ENCODE measurements around the gene INTS7.

The INTS7 gene

GRCh38 chr1:211895126-211895759 lies 140.1 kb downstream of the INTS7 start:
- no peaks in the 10 kb centered on the region for H3K4me1 ChIP-seq (ENCODE audit: control insufficient read depth, insufficient read depth, low read length, poor library complexity, severe bottlenecking)
- no peak overlapping the region for H3K4me3 ChIP-seq (ENCODE audit: insufficient read depth, low read depth, low read length, poor library complexity, severe bottlenecking)
- H3K9me3 ChIP-seq (ENCODE audit: control insufficient read depth, low read length), result no peaks in the 10 kb centered on the region
- no peak for DNase-seq
- no peaks in the 10 kb centered on the region for H3K27me3 ChIP-seq (replicated peaks; ENCODE audit: control insufficient read depth, insufficient read depth, low read length, poor library complexity, severe bottlenecking)
- no peaks in the 10 kb centered on the region for H3K36me3 ChIP-seq (ENCODE audit: control insufficient read depth, insufficient read depth, low read length)
- H3K27ac ChIP-seq (ENCODE audit: insufficient read depth, low read length, poor library complexity, severe bottlenecking), result no peak overlapping the region

- Histone ChIP-seq H3K9me3 (ENCODE audit: control insufficient read depth, low read length) (no peaks in the 10 kb centered on the region), H3K27me3 (replicated peaks; ENCODE audit: control insufficient read depth, insufficient read depth, low read length, poor library complexity, severe bottlenecking) (no peaks in the 10 kb centered on the region), H3K4me1 (ENCODE audit: control insufficient read depth, insufficient read depth, low read length, poor library complexity, severe bottlenecking) (no peaks in the 10 kb centered on the region), H3K27ac (ENCODE audit: insufficient read depth, low read length, poor library complexity, severe bottlenecking) (no peak overlapping the region), H3K36me3 (ENCODE audit: control insufficient read depth, insufficient read depth, low read length) (no peaks in the 10 kb centered on the region), H3K4me3 (ENCODE audit: insufficient read depth, low read depth, low read length, poor library complexity, severe bottlenecking) (no peak overlapping the region)
- DNase-seq, result no peak
Observed at GRCh38 chr1:211894312-211894711, 141.0 kb downstream of the INTS7 start.

DNA sequence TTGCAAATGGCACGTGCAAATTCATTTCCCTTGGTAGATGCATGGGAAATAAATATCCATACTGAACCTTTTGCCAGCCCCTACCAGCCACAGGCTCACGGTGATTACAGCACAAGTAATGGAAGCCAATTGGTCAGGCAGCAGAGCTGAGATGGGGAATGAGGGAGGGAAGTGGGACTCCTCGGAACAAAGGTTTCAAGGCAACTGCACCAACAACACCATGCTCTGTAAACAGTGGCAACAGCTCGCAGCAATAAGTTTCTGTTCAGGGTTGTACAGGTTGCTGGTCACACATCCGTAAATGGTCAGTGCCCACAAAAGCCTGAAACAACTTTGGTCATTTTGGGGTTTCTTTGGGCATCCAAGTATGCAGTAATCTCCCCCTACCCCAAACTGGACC lies 142.1 kb downstream of the INTS7 start:
- Histone ChIP-seq H3K27me3 (replicated peaks; ENCODE audit: control insufficient read depth, insufficient read depth, low read length, poor library complexity, severe bottlenecking) (no peaks in the 10 kb centered on the region), H3K4me3 (ENCODE audit: insufficient read depth, low read depth, low read length, poor library complexity, severe bottlenecking) (no peak overlapping the region), H3K27ac (ENCODE audit: insufficient read depth, low read length, poor library complexity, severe bottlenecking) (no peak overlapping the region), H3K4me1 (ENCODE audit: control insufficient read depth, insufficient read depth, low read length, poor library complexity, severe bottlenecking) (no peaks in the 10 kb centered on the region), H3K36me3 (ENCODE audit: control insufficient read depth, insufficient read depth, low read length) (no peaks in the 10 kb centered on the region), H3K9me3 (ENCODE audit: control insufficient read depth, low read length) (no peaks in the 10 kb centered on the region)
- DNase-seq, result no peak

DNA sequence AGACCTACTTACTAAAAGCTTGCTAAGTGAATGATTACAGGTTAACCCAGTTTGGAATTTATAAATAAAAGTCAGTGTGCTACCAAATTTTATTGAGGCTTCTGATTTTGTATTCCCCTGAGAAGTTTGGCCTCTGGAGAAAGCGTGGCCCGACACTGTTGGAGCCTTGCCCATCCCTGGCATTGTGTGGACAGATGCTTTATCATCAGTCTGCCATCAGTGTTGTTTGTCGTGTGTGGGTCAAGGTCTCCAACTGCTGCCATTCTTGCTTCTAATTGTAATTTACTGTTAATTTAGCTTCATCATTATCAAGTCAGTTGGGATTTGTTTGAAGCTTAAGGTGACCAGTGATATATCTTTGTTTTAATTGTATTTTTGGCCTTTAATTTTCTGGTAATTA lies 142.8 kb downstream of the INTS7 start:
- H3K4me1 ChIP-seq (ENCODE audit: control insufficient read depth, insufficient read depth, low read length, poor library complexity, severe bottlenecking), result no peaks in the 10 kb centered on the region
- no peak overlapping the region for H3K4me3 ChIP-seq (ENCODE audit: insufficient read depth, low read depth, low read length, poor library complexity, severe bottlenecking)
- DNase-seq, result no peak

GRCh38 chr1:211891708-211892107 lies 143.6 kb downstream of the INTS7 start:
- Histone ChIP-seq H3K4me1 (ENCODE audit: control insufficient read depth, insufficient read depth, low read length, poor library complexity, severe bottlenecking) (no peaks in the 10 kb centered on the region), H3K36me3 (ENCODE audit: control insufficient read depth, insufficient read depth, low read length) (no peaks in the 10 kb centered on the region), H3K9me3 (ENCODE audit: control insufficient read depth, low read length) (no peaks in the 10 kb centered on the region), H3K27me3 (replicated peaks; ENCODE audit: control insufficient read depth, insufficient read depth, low read length, poor library complexity, severe bottlenecking) (no peaks in the 10 kb centered on the region), H3K27ac (ENCODE audit: insufficient read depth, low read length, poor library complexity, severe bottlenecking) (no peak overlapping the region), H3K4me3 (ENCODE audit: insufficient read depth, low read depth, low read length, poor library complexity, severe bottlenecking) (no peak overlapping the region)
- no peak for DNase-seq

More for the DNA sequence above, 142.8 kb downstream of the INTS7 start:
- Histone ChIP-seq H3K36me3 (ENCODE audit: control insufficient read depth, insufficient read depth, low read length) (no peaks in the 10 kb centered on the region), H3K9me3 (ENCODE audit: control insufficient read depth, low read length) (no peaks in the 10 kb centered on the region), H3K27ac (ENCODE audit: insufficient read depth, low read length, poor library complexity, severe bottlenecking) (no peak overlapping the region), H3K27me3 (replicated peaks; ENCODE audit: control insufficient read depth, insufficient read depth, low read length, poor library complexity, severe bottlenecking) (no peaks in the 10 kb centered on the region)

Measured in effector memory CD4-positive, alpha-beta T cell (primary cell).